IPS DF 19.7 (cell line): ENCODE measurements around the gene STAC3.
A peak's percentile ranks its signal among the peaks of the same experiment; 100 is the strongest.

Experiments used
- DNase-seq: peaks from one replicate; pipeline ENCODE4 v3.0.0-alpha.2; 2013; ENCODE audit warnings: low read depth, low spot score

The STAC3 gene

DNA sequence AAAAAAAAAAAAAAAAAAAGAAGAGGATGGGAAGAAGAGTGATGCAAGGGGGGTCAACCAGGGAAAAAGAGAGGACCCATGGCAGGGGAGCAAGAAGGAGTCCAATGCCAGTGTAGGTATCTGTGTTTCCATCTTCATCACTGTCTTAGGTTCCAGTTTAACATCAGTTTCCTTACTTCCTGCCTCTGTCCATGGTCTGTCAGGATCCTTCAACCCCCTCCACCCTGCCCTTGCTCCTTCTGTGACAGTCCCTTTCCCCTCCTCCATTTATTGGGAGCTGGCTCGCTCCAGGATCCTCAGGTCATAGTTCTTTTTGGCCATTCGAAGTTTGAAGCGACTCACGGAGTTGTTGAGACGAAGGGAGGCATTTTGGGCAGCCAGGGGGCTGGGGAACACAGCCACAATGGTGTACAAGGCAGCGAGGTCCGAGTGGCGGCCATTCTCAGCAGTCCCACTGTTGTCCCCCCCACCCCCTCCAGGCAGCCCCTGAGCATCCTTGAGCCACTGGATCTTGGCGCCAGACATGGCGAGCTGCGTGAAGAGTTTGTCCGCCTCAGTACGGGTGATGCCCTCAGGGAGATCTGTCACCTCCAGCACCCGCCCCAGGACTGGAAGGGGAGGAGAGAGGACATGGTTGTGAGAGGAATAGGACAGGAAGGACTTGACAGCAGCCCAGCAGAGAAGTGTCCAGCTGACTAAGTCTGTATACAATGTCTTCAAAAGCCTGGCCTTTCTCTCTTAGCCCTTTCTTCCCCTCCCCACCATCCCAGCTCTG is 3.7 kb upstream of the STAC3 start:
- DNase-seq, result no peak

DNA sequence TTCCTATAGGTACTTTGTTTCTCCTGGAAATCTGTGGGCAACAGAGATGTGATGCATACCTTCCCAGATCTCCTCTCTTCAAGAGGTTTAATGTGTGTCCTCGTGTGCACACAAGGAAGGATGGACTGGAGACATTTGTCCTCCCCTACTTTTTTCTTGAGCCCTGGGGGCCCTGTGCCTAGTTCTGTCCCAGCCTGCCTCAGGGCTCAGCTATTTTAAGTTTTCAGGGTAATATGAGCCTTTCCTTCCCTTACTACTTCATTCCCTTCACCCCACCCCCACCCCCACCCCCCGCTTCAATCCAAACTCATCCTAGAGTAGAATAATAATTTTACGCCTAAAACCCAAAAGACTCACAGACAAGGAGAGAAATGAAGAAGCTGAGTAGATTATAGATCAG is 446 bp downstream of the STAC3 start:
- DNase-seq, result no peak

DNA sequence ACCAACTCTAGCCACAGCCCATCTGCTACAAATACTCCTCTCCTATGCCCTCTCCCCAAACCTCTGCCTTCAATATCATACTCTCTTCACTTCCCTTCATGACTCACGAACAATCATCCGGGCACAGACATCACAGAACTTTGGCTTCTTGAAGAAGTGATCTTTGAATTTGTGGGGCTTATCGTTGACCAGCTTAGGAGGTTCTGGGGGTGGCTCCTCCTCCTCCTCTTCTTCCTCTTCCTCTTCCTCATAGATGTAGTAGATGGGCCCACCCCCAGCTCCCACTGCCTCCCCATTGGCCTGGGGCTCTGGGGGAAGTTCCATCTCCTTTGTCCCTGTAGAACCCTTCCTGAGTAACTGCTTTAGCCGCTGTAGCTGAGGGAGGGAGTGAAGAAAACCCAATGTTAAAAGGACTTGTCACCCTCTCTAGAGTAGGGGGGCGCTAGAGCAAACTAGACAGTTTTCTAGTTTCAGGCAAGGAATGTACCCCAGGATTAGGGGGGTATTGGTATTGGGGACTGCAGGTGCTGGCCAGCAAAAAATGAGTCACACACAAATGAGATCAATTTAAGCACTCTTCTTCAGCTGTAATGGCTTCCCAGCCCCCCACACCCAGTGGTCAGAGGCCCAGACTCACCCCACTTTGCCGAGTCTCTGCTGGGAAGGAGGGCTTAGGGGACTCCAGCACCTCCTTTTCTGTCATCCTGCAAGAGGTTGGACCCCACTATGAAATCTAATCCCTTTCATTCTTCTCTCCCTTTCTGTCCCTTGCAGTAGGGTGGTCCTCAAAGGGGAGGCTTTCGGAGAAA is 1.8 kb downstream of the STAC3 start:
- DNase-seq, result no peak

DNA sequence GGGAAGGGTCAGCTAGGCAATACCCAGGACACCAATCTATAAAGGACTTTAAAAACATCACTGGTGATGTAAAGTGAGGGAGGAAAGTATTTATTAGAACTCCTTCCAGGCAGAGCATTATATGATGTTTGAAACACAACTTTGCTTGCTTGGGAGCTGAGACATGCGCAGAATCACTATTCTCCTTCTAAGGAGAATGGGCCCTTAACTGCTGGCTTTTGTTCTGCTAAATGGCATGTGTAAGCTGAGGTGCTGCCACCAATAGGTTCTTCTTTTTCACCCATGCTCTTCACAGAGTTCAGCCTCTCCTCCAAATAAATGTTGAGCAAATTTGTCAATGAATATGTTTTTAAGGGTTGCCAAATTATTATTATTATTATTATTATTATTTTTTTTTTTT is 3.9 kb downstream of the STAC3 start:
- no peak for DNase-seq

GRCh38 chr12:57244312-57244696 is 6.7 kb downstream of the STAC3 start:
- no peak for DNase-seq

DNA sequence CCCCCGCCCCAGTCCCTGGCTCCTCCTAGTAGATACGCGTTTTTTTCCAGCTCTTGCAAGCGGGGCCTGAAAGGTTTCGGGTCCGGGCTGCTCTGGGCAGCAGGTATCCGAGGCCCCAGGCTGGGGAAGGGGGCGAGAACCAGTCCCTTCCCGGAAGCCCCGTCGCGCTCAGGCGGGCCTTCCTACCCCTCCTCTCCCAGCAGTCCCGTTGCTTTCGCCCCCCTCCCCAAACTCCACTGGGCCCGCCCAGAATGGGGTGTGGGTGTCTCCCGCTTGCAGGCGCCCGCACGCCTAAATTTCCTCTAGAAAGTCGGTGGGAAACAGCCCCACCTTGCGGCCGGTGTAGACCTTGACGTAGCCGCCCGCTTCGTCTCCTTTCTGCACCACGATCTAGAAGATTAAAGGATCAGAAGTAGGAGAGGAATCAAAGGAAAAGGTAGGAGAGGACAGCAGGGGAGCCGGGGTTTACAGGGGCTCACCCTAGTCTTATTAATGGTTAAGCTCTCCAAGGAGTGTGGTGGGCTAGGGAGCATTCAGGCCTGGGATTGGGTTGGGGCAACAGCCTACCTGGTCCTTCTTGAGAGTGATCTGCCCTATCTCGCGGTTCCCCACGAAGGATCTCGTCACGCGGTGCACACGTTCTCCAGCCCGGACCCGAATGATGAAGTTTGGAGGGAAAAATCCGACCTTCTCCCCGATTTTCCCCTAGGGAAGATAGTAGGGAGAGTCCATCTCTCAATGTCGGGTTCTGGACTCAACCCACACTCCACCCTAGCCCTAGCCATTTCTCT is 7.3 kb downstream of the STAC3 start:
- no peak for DNase-seq

DNA sequence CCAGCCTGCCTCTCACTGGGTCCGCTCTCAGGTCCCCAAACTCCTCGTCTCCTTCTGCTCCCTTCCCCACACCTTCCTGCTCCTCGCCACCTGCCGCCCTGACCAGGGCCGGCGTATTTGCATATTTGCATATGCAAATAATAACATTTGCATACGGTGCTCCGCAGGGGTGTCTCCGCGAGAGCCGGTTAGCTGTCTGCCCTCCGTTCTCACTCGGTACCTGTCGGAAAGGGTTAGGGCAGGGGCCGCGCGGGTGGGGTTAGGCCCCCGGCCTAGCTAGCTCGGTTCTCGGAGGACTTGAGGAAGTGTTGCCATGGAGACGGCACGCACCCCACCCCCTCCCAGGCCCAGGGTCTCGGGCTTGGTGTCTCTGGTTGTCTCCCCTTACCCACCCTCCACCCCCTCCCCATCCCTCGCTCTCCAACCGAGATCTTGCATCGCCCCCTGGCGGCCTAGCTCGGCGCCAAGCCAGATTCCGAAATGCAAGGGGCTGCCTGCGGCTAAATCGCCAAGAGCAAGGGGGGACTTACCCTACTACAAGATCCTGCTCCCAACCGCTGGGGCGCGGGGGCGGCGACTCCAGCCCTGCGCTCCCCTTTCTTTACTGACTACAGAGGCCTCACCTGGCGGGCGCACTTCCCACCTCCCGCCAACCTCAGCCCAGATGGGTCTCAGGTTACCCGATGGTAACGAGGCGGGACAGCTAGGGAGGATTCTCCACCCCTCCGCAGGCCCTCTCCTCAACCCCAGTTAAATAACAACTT is 8.1 kb downstream of the STAC3 start:
- DNase-seq, result peak; percentile 89

GRCh38 chr12:57242329-57242690 is 8.7 kb downstream of the STAC3 start:
- DNase-seq, result no peak

GRCh38 chr12:57241402-57242310 is 9.3 kb downstream of the STAC3 start:
- no peak for DNase-seq

DNA sequence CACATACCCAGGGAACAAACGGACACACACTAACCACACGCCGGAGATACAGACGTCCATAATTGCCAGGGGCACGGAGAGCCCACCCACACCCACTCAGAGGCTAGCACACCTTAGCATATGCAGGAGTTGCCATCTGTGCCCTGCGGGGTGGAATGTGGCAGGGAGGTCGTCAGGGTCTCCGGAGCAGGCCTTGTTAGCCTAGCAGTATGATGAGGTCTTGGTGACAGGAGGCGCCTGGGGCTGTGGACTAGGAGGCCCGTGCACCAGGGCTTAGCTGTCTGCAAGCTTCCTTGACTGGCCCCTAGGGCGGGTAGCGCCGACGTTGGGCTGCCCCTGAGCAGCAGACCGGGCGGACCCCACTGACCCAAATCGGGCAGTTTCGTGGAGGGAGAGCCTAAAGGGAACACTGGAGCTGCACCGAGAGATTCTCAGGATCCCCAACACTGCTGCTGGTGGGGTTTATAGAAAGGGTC is 10.0 kb downstream of the STAC3 start:
- no peak for DNase-seq

- no peak for DNase-seq
Observed at GRCh38 chr12:57240066-57240921, 10.7 kb downstream of the STAC3 start.

DNA sequence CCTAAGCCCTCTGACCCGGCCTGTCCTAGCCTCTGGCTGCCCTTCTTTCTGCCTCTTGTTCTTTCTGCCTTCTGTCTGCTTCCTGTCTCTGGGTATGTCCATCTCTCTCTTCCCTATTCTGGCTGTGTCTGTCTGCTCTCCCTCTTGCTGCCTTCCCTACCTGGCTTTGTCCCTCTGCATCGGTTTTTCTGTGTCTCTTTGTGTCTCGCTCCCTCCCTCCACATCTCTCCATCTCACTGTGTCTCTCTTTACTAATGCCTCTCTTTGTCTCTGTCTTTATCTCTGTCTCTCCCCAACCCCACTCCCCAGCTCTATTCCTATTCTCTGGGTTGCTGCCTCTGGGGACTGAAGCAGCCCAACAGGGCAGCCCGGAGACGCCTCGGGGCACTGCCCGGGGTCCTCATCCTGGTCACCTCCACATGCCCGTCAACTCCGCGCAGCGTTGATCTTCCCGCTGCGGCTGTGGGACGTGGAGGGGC is 11.4 kb downstream of the STAC3 start:
- DNase-seq, result no peak

DNA sequence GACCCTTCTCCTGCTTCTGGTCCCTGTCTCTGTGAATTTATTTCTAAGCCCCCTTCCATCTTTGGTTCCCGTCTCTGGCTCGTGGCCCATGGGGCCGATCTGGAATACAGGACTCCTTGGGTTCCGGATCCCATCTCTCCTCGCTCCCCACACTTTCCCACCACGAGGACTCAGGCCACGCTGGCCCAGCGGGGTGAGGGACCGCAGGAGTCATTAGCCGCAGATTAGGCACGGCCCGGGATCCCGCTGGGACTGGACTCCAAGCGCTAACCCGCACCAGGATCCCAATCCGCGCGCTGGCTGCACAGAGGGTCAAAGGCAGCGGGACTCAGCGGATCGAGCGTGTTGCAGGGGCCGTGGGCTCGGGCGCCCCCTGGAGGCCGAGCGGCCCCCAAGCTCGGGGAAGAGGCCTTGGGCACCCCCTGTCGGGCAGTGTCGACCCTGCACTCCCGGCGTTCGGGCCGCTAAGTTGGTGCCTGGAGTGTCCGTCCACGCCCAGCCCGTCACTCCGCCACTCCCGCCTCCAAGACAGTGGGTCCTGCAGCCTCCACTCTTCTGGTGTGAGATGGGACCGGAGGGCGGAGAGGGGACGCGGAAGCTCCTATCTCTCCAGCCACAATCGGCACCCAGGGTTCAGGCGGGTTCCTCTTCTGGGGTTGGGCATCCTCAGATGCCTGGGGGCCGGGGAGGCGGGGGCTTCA is 12.0 kb downstream of the STAC3 start:
- DNase-seq, result no peak

DNA sequence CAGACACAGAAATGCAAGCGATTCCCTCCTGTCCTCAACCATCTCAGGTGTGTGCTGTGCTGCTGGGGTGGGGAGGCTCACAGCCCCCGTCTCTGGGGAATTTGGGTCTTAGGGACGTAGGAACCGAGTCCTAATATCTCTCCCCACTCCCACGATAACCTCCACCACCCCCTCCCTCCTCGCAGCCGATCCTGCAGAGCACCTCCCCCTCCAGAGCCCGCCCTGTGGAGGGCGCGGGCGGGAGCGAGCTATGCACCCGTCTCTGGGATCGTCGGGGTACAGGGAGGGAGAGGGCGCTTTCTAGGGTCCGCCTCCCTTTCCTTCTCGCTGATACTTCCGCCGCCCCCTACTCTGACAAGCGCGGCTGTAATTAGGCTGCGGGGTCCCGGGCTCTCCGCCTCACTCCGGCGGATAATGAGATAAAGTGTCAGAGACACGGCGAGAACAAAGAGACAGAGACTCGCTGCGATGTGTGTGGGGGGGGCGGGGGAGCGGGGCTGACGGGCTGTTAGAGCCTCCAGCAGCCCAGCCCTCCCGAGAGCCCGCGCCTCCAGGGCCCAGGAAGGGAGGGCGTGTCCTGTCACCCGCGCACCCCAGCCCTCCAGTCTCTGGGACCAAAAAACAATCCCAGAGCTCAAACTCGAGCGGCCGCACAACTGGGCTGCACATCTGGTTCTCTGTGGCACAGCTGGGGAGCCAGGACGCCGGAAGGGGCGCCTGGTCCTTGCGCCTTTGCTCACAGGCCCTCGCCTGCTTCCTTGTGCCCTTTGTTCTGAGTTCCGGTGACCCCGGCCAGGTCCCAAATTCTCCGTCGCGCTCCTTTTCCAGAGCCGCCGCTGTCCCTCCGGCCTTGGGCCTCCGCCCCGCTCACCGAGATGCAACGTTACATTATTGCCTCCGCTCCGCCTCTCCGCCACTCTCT is 12.8 kb downstream of the STAC3 start:
- no peak for DNase-seq

DNA sequence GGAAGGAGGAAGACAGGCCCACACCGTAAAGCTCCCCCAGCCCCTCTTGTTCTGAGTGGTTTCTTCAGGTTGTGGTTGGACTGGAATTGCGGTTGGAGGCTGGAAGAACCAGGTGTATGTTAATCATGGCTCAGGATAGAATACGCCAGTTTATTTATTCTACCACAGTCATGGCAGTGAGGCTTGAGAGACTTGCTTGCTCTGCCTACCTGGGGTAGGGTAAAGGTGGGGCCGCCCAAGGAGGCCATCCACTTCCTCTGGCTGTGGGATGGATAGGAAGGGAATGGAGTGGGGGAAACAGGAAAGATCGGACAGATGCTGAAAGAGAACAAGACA is 13.4 kb downstream of the STAC3 start:
- no peak for DNase-seq

GRCh38 chr12:57236925-57237595 is 13.9 kb downstream of the STAC3 start:
- no peak for DNase-seq
